ENCODE data around the gene EEFSEC. TPM values are rescaled to one million over a fixed set of nuclear protein-coding genes. Genes with fewer than 3 reads are reported as not detected.

EEFSEC gene
- total RNA-seq, 1 experiment from 2014 or later = 21.3 TPM

- H3K9me2 ChIP-seq (ENCODE audit: insufficient read depth) = no peaks in the 10 kb centered on the region; the same call in 1 of the 2 replicates
- ChIA-PET CTCF (no interaction called here), POLR2A (ENCODE audit: unreplicated experiment) (no interaction called here)
- H3F3A ChIP-seq (ENCODE audit: insufficient read depth, low read depth) = peaks cover 5% of the 10 kb centered on the region; the same call in 1 of the 2 replicates
- no peak overlapping the region for H3K27ac ChIP-seq
- H3K4me1 ChIP-seq (replicated peaks; ENCODE audit: insufficient read depth) = peaks cover 7% of the 10 kb centered on the region
- no TSS peak for BruUV-seq (replicated peaks)
- H3K79me2 ChIP-seq (ENCODE audit: low read depth) = peaks cover 3% of the 10 kb centered on the region
- no peak for DNase-seq
- no peak overlapping the region for H2AFZ ChIP-seq
- H3K27me3 ChIP-seq (ENCODE audit: insufficient read depth, low read depth) = no peaks in the 10 kb centered on the region
- no peak for TF ChIP-seq EZH2 (IDR thresholded peaks at IDR 0.05; ENCODE audit: low read depth)
- no peak for TF ChIP-seq CTCF (conservative IDR thresholded peaks at IDR 0.05)
- intact Hi-C loops (cut with micrococcal nuclease; ENCODE audit: unreplicated experiment) = no loop called here
- H3K4me2 ChIP-seq = no peak overlapping the region
- H3K36me3 ChIP-seq (ENCODE audit: low read depth) = no peaks in the 10 kb centered on the region
- H3K9me3 ChIP-seq (ENCODE audit: insufficient read depth, low read depth) = no peaks in the 10 kb centered on the region
- H4K20me1 ChIP-seq (ENCODE audit: insufficient read depth) = no peaks in the 10 kb centered on the region
- H3K4me3 ChIP-seq = no peak overlapping the region
These were observed 25.0 kb upstream of the EEFSEC start for GRCh38 chr3:128128251-128128650.

- H4K20me1 ChIP-seq (ENCODE audit: insufficient read depth) = no peaks in the 10 kb centered on the region
- no peaks in the 10 kb centered on the region for H3K27me3 ChIP-seq (ENCODE audit: insufficient read depth, low read depth)
- no peak overlapping the region for H2AFZ ChIP-seq
- no peak for DNase-seq
- no peaks in the 10 kb centered on the region for H3K9me3 ChIP-seq (ENCODE audit: insufficient read depth, low read depth)
- no peaks in the 10 kb centered on the region; the same call in 1 of the 2 replicates for H3K9me2 ChIP-seq (ENCODE audit: insufficient read depth)
- intact Hi-C loops (cut with micrococcal nuclease; ENCODE audit: unreplicated experiment) = no loop called here
- TF ChIP-seq EZH2 (IDR thresholded peaks at IDR 0.05; ENCODE audit: low read depth) = no peak
- TF ChIP-seq CTCF (conservative IDR thresholded peaks at IDR 0.05) = no peak
- no TSS peak for BruUV-seq (replicated peaks)
- no peak overlapping the region for H3K4me2 ChIP-seq
- no peak overlapping the region for H3K27ac ChIP-seq
- H3K4me3 ChIP-seq = no peak overlapping the region
- no peaks in the 10 kb centered on the region for H3K79me2 ChIP-seq (ENCODE audit: low read depth)
- POLR2A ChIA-PET (ENCODE audit: unreplicated experiment) = no interaction called here
- H3F3A ChIP-seq (ENCODE audit: insufficient read depth, low read depth) = no peaks in the 10 kb centered on the region
- H3K4me1 ChIP-seq (replicated peaks; ENCODE audit: insufficient read depth) = no peaks in the 10 kb centered on the region
- H3K36me3 ChIP-seq (ENCODE audit: low read depth) = no peaks in the 10 kb centered on the region
- CTCF ChIA-PET = no interaction called here
These were observed 21.2 kb upstream of the EEFSEC start for GRCh38 chr3:128131897-128132646.

- POLR2A ChIA-PET (ENCODE audit: unreplicated experiment) = interaction anchor here (0.6 kb wide), 1 partner anchor 9 kb away, joined by 5 read pairs; no protein-coding TSS in a partner anchor
- intact Hi-C loops (cut with micrococcal nuclease; ENCODE audit: unreplicated experiment) = loop anchor here (1.0 kb wide), 1 partner anchor 38 kb away; no protein-coding TSS in a partner anchor
- no peak overlapping the region for H2AFZ ChIP-seq
- BruUV-seq (replicated peaks) = no TSS peak
- no peaks in the 10 kb centered on the region for H3K36me3 ChIP-seq (ENCODE audit: low read depth)
- no peaks in the 10 kb centered on the region for H3K9me2 ChIP-seq (ENCODE audit: insufficient read depth)
- no peaks in the 10 kb centered on the region for H3K9me3 ChIP-seq (ENCODE audit: insufficient read depth, low read depth)
- TF ChIP-seq EZH2 (IDR thresholded peaks at IDR 0.05; ENCODE audit: low read depth) (no peak), CTCF (conservative IDR thresholded peaks at IDR 0.05) (peak; percentile 70)
- H3K27me3 ChIP-seq (ENCODE audit: insufficient read depth, low read depth) = no peaks in the 10 kb centered on the region
- H3K4me1 ChIP-seq (replicated peaks; ENCODE audit: insufficient read depth) = no peaks in the 10 kb centered on the region
- H3K4me2 ChIP-seq = no peak overlapping the region
- no peaks in the 10 kb centered on the region for H3K79me2 ChIP-seq (ENCODE audit: low read depth)
- H4K20me1 ChIP-seq (ENCODE audit: insufficient read depth) = no peaks in the 10 kb centered on the region
- H3K4me3 ChIP-seq = no peak overlapping the region
- DNase-seq = peak in 1 of 2 experiments; percentile 25
- CTCF ChIA-PET = interaction anchor here (0.6 kb wide), 3 partner anchors 443 to 559 kb away, joined by 3 read pairs; no protein-coding TSS in a partner anchor
- H3F3A ChIP-seq (ENCODE audit: insufficient read depth, low read depth) = no peaks in the 10 kb centered on the region
- H3K27ac ChIP-seq = no peak overlapping the region
These were observed 19.9 kb upstream of the EEFSEC start for GRCh38 chr3:128133273-128133883.
